HG03045 (cell line): ENCODE results near the gene CASP2.
A peak's percentile ranks its signal among the peaks of the same experiment; 100 is the strongest.
"Not testable (repeated sequence)": the region's sequence is repeated elsewhere in the genome, so short reads cannot be mapped to it uniquely, and the experiment has no call there.

Experiments used
- ATAC-seq: cut with Tn5 transposase; IDR thresholded peaks from one replicate; pipeline ENCODE4 v1.9.1; 2021; ENCODE audit warnings: mild to moderate bottlenecking, moderate library complexity; ENCODE audit not compliant: unreplicated experiment

Gene CASP2

GRCh38 chr7:143263266-143264195 is 24.6 kb upstream of the CASP2 start, which contains the start of gene GSTK1:
Gene GSTK1, plus strand, starts transcription at chr7:143263441. Its CDS starts 73 bp downstream, at chr7:143263514.
- peak; percentile 98 for ATAC-seq

GRCh38 chr7:143264196-143264568 is 24.0 kb upstream of the CASP2 start:
- not testable (repeated sequence) for ATAC-seq

GRCh38 chr7:143265017-143265693 is 23.0 kb upstream of the CASP2 start:
- no peak for ATAC-seq

- ATAC-seq = no peak
These were observed 18.9 kb upstream of the CASP2 start for GRCh38 chr7:143269251-143269650.

GRCh38 chr7:143271240-143271639 is 16.9 kb upstream of the CASP2 start:
- ATAC-seq = no peak

GRCh38 chr7:143272871-143273270 is 15.3 kb upstream of the CASP2 start:
- ATAC-seq = no peak

- ATAC-seq = no peak
These were observed 8.7 kb upstream of the CASP2 start for GRCh38 chr7:143279186-143280098.

- no peak for ATAC-seq
These were observed 8.0 kb upstream of the CASP2 start for GRCh38 chr7:143280160-143280559.

- ATAC-seq = no peak
These were observed 7.6 kb upstream of the CASP2 start for GRCh38 chr7:143280566-143280965.

- ATAC-seq = no peak
These were observed 6.6 kb upstream of the CASP2 start for GRCh38 chr7:143281529-143281928.

GRCh38 chr7:143282124-143282523 is 6.0 kb upstream of the CASP2 start:
- ATAC-seq = no peak

- ATAC-seq = no peak
These were observed 4.8 kb upstream of the CASP2 start for GRCh38 chr7:143283381-143283780.

- ATAC-seq = no peak
These were observed 3.3 kb upstream of the CASP2 start, which contains the start of gene TMEM139 for GRCh38 chr7:143284591-143285469. Gene TMEM139, plus strand, starts transcription at chr7:143284958. Its CDS starts 1,000 bp downstream, at chr7:143285958.

- no peak for ATAC-seq
These were observed 2.7 kb upstream of the CASP2 start for GRCh38 chr7:143285470-143285778.

- ATAC-seq = no peak
These were observed 2.2 kb upstream of the CASP2 start for GRCh38 chr7:143285806-143286521.

- ATAC-seq = no peak
These were observed 1.6 kb upstream of the CASP2 start for GRCh38 chr7:143286522-143286890.

- ATAC-seq = no peak
These were observed 714 bp upstream of the CASP2 start for GRCh38 chr7:143287339-143287934.

GRCh38 chr7:143288836-143289235 is 685 bp downstream of the CASP2 start:
- no peak for ATAC-seq

- no peak for ATAC-seq
These were observed 1.3 kb downstream of the CASP2 start for GRCh38 chr7:143289421-143289820.
